H9 (cell line): ENCODE data around the gene TRIAP1. TPM values are rescaled to one million over a fixed set of nuclear protein-coding genes. Genes with fewer than 3 reads are reported as not detected.

ENCODE experiments used
- DNase-seq: peaks from one replicate; pipeline ENCODE4 v3.0.0-alpha.2; 2017
- H2AFZ ChIP-seq: one replicate; pipeline ENCODE4 v1.6.1; 2013; ENCODE audit warnings: mild to moderate bottlenecking, low read length, control low read depth, moderate library complexity
- H2AK5ac ChIP-seq: 2 replicates; pipeline ENCODE4 v1.6.1; 2013; ENCODE audit warnings: low read length, control low read depth, mixed read lengths; ENCODE audit not compliant: insufficient read length
- H2BK120ac ChIP-seq: one replicate; pipeline ENCODE4 v1.6.1; 2013; ENCODE audit warnings: low read depth, mild to moderate bottlenecking, low read length, control low read depth, inconsistent platforms; ENCODE audit not compliant: poor library complexity, severe bottlenecking
- H2BK12ac ChIP-seq: 2 replicates; pipeline ENCODE4 v1.6.1; 2013; ENCODE audit warnings: low read length, control low read depth, mixed read lengths, low read depth; ENCODE audit not compliant: insufficient read length
- H2BK15ac ChIP-seq: 2 replicates; pipeline ENCODE4 v1.6.1; 2013; ENCODE audit warnings: low read depth, low read length, control low read depth
- H2BK20ac ChIP-seq: one replicate; pipeline ENCODE4 v1.6.1; 2013; ENCODE audit warnings: low read depth, mild to moderate bottlenecking, low read length, control low read depth, inconsistent platforms; ENCODE audit not compliant: poor library complexity, severe bottlenecking
- H2BK5ac ChIP-seq: 2 replicates; pipeline ENCODE4 v1.6.1; 2013; ENCODE audit warnings: low read length, control low read depth, mixed read lengths; ENCODE audit not compliant: insufficient read length
- H3K14ac ChIP-seq: 2 replicates; pipeline ENCODE4 v1.6.1; 2013; ENCODE audit warnings: low read length, control low read depth; ENCODE audit not compliant: insufficient read depth
- H3K18ac ChIP-seq: 2 replicates; pipeline ENCODE4 v1.6.1; 2013; ENCODE audit warnings: low read depth, mild to moderate bottlenecking, mixed read lengths, low read length, control low read depth; ENCODE audit not compliant: insufficient read length
- H3K23ac ChIP-seq: 2 replicates; pipeline ENCODE4 v1.6.1; 2013; ENCODE audit warnings: low read length, control low read depth, mixed read lengths, low read depth; ENCODE audit not compliant: insufficient read length
- H3K23me2 ChIP-seq: 2 replicates; pipeline ENCODE4 v1.6.1; 2013; ENCODE audit warnings: low read depth, mild to moderate bottlenecking, mixed read lengths, low read length, control low read depth; ENCODE audit not compliant: insufficient read length, poor library complexity, severe bottlenecking
- H3K27ac ChIP-seq: 2 replicates; pipeline ENCODE4 v1.5.1; 2013; ENCODE audit warnings: low read length, control low read depth, mixed read lengths, low read depth; ENCODE audit not compliant: insufficient read length
- H3K27me3 ChIP-seq: 2 replicates; pipeline ENCODE4 v1.6.1; 2013; ENCODE audit warnings: low read length, control low read depth, inconsistent platforms; ENCODE audit not compliant: insufficient read depth
- H3K4ac ChIP-seq: 2 replicates; pipeline ENCODE4 v1.6.1; 2013; ENCODE audit warnings: low read depth, mild to moderate bottlenecking, control low read depth, inconsistent platforms, low read length, moderate library complexity
- H3K4me1 ChIP-seq: 2 replicates; pipeline ENCODE4 v1.6.1; 2013; ENCODE audit warnings: low read length, control low read depth, inconsistent platforms; ENCODE audit not compliant: insufficient read depth
- H3K4me2 ChIP-seq: 2 replicates; pipeline ENCODE4 v1.6.1; 2013; ENCODE audit warnings: low read length, control low read depth, mixed read lengths; ENCODE audit not compliant: insufficient read length, insufficient read depth
- H3K56ac ChIP-seq: 2 replicates; pipeline ENCODE4 v1.6.1; 2013; ENCODE audit warnings: low read depth, mild to moderate bottlenecking, mixed read lengths, low read length, control low read depth; ENCODE audit not compliant: insufficient read length
- H3K79me1 ChIP-seq: 2 replicates; pipeline ENCODE4 v1.6.1; 2013; ENCODE audit warnings: low read depth, mild to moderate bottlenecking, moderate library complexity, low read length, control low read depth, inconsistent platforms; ENCODE audit not compliant: insufficient read depth, poor library complexity, severe bottlenecking
- H3K79me2 ChIP-seq: 2 replicates; pipeline ENCODE4 v1.6.1; 2013; ENCODE audit warnings: low read length, control low read depth, inconsistent platforms; ENCODE audit not compliant: insufficient read depth
- H3K9ac ChIP-seq: 2 replicates; pipeline ENCODE4 v1.6.1; 2013; ENCODE audit warnings: low read length, control low read depth, mixed read lengths; ENCODE audit not compliant: insufficient read length; ENCODE audit errors: extremely low read depth
- H3K9me3 ChIP-seq: one replicate; pipeline ENCODE4 v1.6.1; 2013; ENCODE audit warnings: low read depth, low read length, inconsistent platforms; ENCODE audit not compliant: control insufficient read depth
- H3T11ph ChIP-seq: one replicate; pipeline ENCODE4 v1.6.1; 2013; ENCODE audit warnings: mild to moderate bottlenecking, low read length, control low read depth, inconsistent platforms
- H4K20me1 ChIP-seq: one replicate; pipeline ENCODE4 v1.6.1; 2013; ENCODE audit not compliant: control insufficient read depth, insufficient read length, insufficient read depth
- H4K5ac ChIP-seq: 2 replicates; pipeline ENCODE4 v1.6.1; 2013; ENCODE audit warnings: low read depth, mild to moderate bottlenecking, mixed read lengths, low read length, control low read depth; ENCODE audit not compliant: insufficient read length
- H4K8ac ChIP-seq: replicated peaks from 2 replicates; pipeline ENCODE4 v1.6.1; 2013; ENCODE audit warnings: low read length, control low read depth, mixed read lengths, low read depth; ENCODE audit not compliant: insufficient read length
- H4K91ac ChIP-seq: 2 replicates; pipeline ENCODE4 v1.6.1; 2013; ENCODE audit warnings: low read depth, mild to moderate bottlenecking, moderate library complexity, mixed read lengths, low read length, control low read depth; ENCODE audit not compliant: insufficient read length
- H3K27ac Mint-ChIP-seq, 3 experiments: 2 replicates in 2 of 3; 3 replicates in 1 of 3; pipeline ENCODE4 v1.8.0; 2020 to 2021; ENCODE audit warnings: mixed read lengths in 3 of 3, mild to moderate bottlenecking in 1 of 3, moderate library complexity in 1 of 3
- H3K27me3 Mint-ChIP-seq: 2 replicates; pipeline ENCODE4 v1.8.0; 2021; ENCODE audit warnings: low read depth, mild to moderate bottlenecking, moderate library complexity, mixed read lengths
- H3K36me3 Mint-ChIP-seq, 3 experiments: 2 replicates in 2 of 3; 3 replicates in 1 of 3; pipeline ENCODE4 v1.8.0; 2020 to 2021; ENCODE audit warnings: low read depth in 3 of 3, mixed read lengths in 3 of 3; ENCODE audit not compliant: insufficient read depth in 1 of 3
- H3K4me1 Mint-ChIP-seq, 2 experiments: 2 replicates each; pipeline ENCODE4 v1.8.0; 2020; ENCODE audit warnings: mixed read lengths in 2 of 2
- H3K4me3 Mint-ChIP-seq, 2 experiments: 2 replicates in 1 of 2; 3 replicates in 1 of 2; pipeline ENCODE4 v1.8.0; 2020 to 2021; ENCODE audit warnings: mild to moderate bottlenecking in 2 of 2, mixed read lengths in 2 of 2, moderate library complexity in 1 of 2
- H3K9me3 Mint-ChIP-seq, 2 experiments: 2 replicates in 1 of 2; 3 replicates in 1 of 2; pipeline ENCODE4 v1.8.0; 2020; ENCODE audit warnings: mild to moderate bottlenecking in 2 of 2, mixed read lengths in 2 of 2, moderate library complexity in 1 of 2
- CTCF ChIP-seq: fragments of 200-600 bp; sonication (generic); conservative IDR thresholded peaks from 3 replicates; pipeline ENCODE4 v1.8.0; 2021; ENCODE audit warnings: antibody characterized with exemption, mild to moderate bottlenecking
- WGBS: extraction: QIAGEN DNeasy Blood & Tissue Kit; methylation state at CpG from one replicate; pipeline ENCODE4 v1.1.7; 2013; ENCODE audit warnings: missing lambda C conversion rate, low lambda C conversion rate, mixed read lengths; ENCODE audit not compliant: insufficient read length; ENCODE audit errors: extremely low coverage; 5-methylcytosine and 5-hydroxymethylcytosine counted together
- total RNA-seq: library from RNA; stranded (reverse); gene quantifications from 2 replicates; pipeline ENCODE4 v1.2.1, GENCODE V29; 2021

Gene TRIAP1
- total RNA-seq, 1 experiment from 2014 or later, result 70.4 TPM

GRCh38 chr12:120397824-120398540, 48.2 kb downstream of the TRIAP1 start:
- H2BK120ac ChIP-seq, result no peak overlapping the region
- H3K18ac ChIP-seq, result no peak overlapping the region
- WGBS, result no CpG with 5 or more reads among the region's 33 CpGs
- no peak overlapping the region for H3K56ac ChIP-seq
- no peaks in the 10 kb centered on the region for H3K9me3 ChIP-seq
- H3K36me3 Mint-ChIP-seq, result no peaks in the 10 kb centered on the region
- H3K9ac ChIP-seq, result no peak overlapping the region
- H3K27ac Mint-ChIP-seq, result peak overlapping the region in 1 of 3 experiments; percentile 3; a peak in 1 of 7 replicates
- no peaks in the 10 kb centered on the region; a peak in 2 of 5 replicates for H3K9me3 Mint-ChIP-seq
- H3K23me2 ChIP-seq, result no peaks in the 10 kb centered on the region
- H3K4me1 ChIP-seq, result peaks cover 5% of the 10 kb centered on the region; the same call in 1 of the 2 replicates
- H2AK5ac ChIP-seq, result no peak overlapping the region
- no peak overlapping the region for H2BK5ac ChIP-seq
- peak; percentile 56 for DNase-seq
- no peaks in the 10 kb centered on the region for H3K79me1 ChIP-seq
- no peak overlapping the region for H3K14ac ChIP-seq
- H2BK15ac ChIP-seq, result no peak overlapping the region
- no peak overlapping the region for H3K4ac ChIP-seq
- H3T11ph ChIP-seq, result no peak overlapping the region
- peaks cover 32 to 59% of the 10 kb centered on the region in 2 experiments for H3K4me1 Mint-ChIP-seq
- H4K8ac ChIP-seq, result no peak overlapping the region
- H3K27ac ChIP-seq, result no peak overlapping the region
- H3K4me3 Mint-ChIP-seq, result no peak overlapping the region
- no peak overlapping the region for H2BK20ac ChIP-seq
- no peak overlapping the region for H2BK12ac ChIP-seq
- H4K20me1 ChIP-seq, result no peaks in the 10 kb centered on the region
- H3K27me3 Mint-ChIP-seq, result no peaks in the 10 kb centered on the region; the same call in none of the 2 replicates
- H3K4me2 ChIP-seq, result no peak overlapping the region
- H3K27me3 ChIP-seq, result no peaks in the 10 kb centered on the region
- no peak for TF ChIP-seq CTCF
- H4K5ac ChIP-seq, result no peak overlapping the region
- H3K79me2 ChIP-seq, result no peaks in the 10 kb centered on the region
- H2AFZ ChIP-seq, result no peak overlapping the region
- no peak overlapping the region for H4K91ac ChIP-seq
- H3K23ac ChIP-seq, result no peak overlapping the region
